Mucosa of rectum (tissue), 2 donors: ENCODE measurements around the gene RASL11B.

ENCODE experiments used
- H3K27ac ChIP-seq, 2 donors: one replicate each; pipeline ENCODE4 v1.7.0; 2013; ENCODE audit warnings: inconsistent platforms in 2 of 2, low read depth in 2 of 2, low read length in 2 of 2
- H3K27me3 ChIP-seq, 2 donors: one replicate each; pipeline ENCODE4 v1.7.0; 2013; ENCODE audit warnings: low read length in 2 of 2; ENCODE audit not compliant: control insufficient read depth in 2 of 2, insufficient read depth in 2 of 2
- H3K36me3 ChIP-seq, 2 donors: one replicate each; pipeline ENCODE4 v1.7.0; 2013; ENCODE audit warnings: low read length in 2 of 2; ENCODE audit not compliant: control insufficient read depth in 2 of 2, insufficient read depth in 2 of 2
- H3K4me1 ChIP-seq, 2 donors: one replicate each; pipeline ENCODE4 v1.7.0; 2013; ENCODE audit warnings: low read length in 2 of 2, mild to moderate bottlenecking in 1 of 2; ENCODE audit not compliant: control insufficient read depth in 2 of 2, insufficient read depth in 2 of 2
- H3K4me3 ChIP-seq, 2 donors: one replicate each; pipeline ENCODE4 v1.7.0; 2013; ENCODE audit warnings: low read length in 2 of 2
- H3K9ac ChIP-seq, 2 donors: one replicate each; pipeline ENCODE4 v1.7.0; 2013; ENCODE audit warnings: low read length in 2 of 2, low read depth in 1 of 2, mild to moderate bottlenecking in 1 of 2
- H3K9me3 ChIP-seq, 2 donors: one replicate each; pipeline ENCODE4 v1.7.0; 2013; ENCODE audit warnings: low read length in 2 of 2; ENCODE audit not compliant: control insufficient read depth in 2 of 2
- donor health status: healthy.
- donor health status: Normal muscosa, but diverticular disease.

RASL11B gene

GRCh38 chr4:52843958-52844357 lies 18.2 kb upstream of the RASL11B start:
- no peaks in the 10 kb centered on the region for H3K4me1 ChIP-seq
- no peaks in the 10 kb centered on the region for H3K27me3 ChIP-seq
- H3K27ac ChIP-seq: no peak overlapping the region
- H3K9ac ChIP-seq: no peak overlapping the region
- H3K36me3 ChIP-seq: no peaks in the 10 kb centered on the region
- H3K4me3 ChIP-seq: no peak overlapping the region
- no peaks in the 10 kb centered on the region for H3K9me3 ChIP-seq

GRCh38 chr4:52844596-52844995 lies 17.5 kb upstream of the RASL11B start:
- no peaks in the 10 kb centered on the region for H3K27me3 ChIP-seq
- H3K36me3 ChIP-seq: no peaks in the 10 kb centered on the region
- no peaks in the 10 kb centered on the region for H3K4me1 ChIP-seq
- no peak overlapping the region for H3K27ac ChIP-seq
- H3K4me3 ChIP-seq: no peak overlapping the region
- no peaks in the 10 kb centered on the region for H3K9me3 ChIP-seq
- no peak overlapping the region for H3K9ac ChIP-seq

GRCh38 chr4:52846502-52846901 lies 15.6 kb upstream of the RASL11B start:
- Histone ChIP-seq H3K27ac (no peak overlapping the region), H3K4me3 (no peak overlapping the region), H3K36me3 (no peaks in the 10 kb centered on the region), H3K9ac (no peak overlapping the region), H3K27me3 (no peaks in the 10 kb centered on the region), H3K4me1 (no peaks in the 10 kb centered on the region), H3K9me3 (no peaks in the 10 kb centered on the region)

GRCh38 chr4:52848254-52848653 lies 13.9 kb upstream of the RASL11B start:
- Histone ChIP-seq H3K27ac (no peak overlapping the region), H3K36me3 (no peaks in the 10 kb centered on the region), H3K9me3 (no peaks in the 10 kb centered on the region), H3K4me3 (no peak overlapping the region), H3K4me1 (no peaks in the 10 kb centered on the region), H3K27me3 (no peaks in the 10 kb centered on the region), H3K9ac (no peak overlapping the region)

- Histone ChIP-seq H3K36me3 (no peaks in the 10 kb centered on the region), H3K4me3 (no peak overlapping the region), H3K27me3 (no peaks in the 10 kb centered on the region), H3K9ac (no peak overlapping the region), H3K27ac (no peak overlapping the region), H3K9me3 (no peaks in the 10 kb centered on the region), H3K4me1 (no peaks in the 10 kb centered on the region)
Measured at GRCh38 chr4:52850406-52851124, 11.6 kb upstream of the RASL11B start.

GRCh38 chr4:52852041-52852440 lies 10.1 kb upstream of the RASL11B start:
- no peaks in the 10 kb centered on the region for H3K9me3 ChIP-seq
- no peaks in the 10 kb centered on the region for H3K4me1 ChIP-seq
- H3K27me3 ChIP-seq: no peaks in the 10 kb centered on the region
- H3K36me3 ChIP-seq: no peaks in the 10 kb centered on the region
- no peak overlapping the region for H3K4me3 ChIP-seq
- H3K27ac ChIP-seq: no peak overlapping the region
- H3K9ac ChIP-seq: no peak overlapping the region

GRCh38 chr4:52852711-52853110 lies 9.4 kb upstream of the RASL11B start:
- Histone ChIP-seq H3K4me1 (no peaks in the 10 kb centered on the region), H3K9me3 (no peaks in the 10 kb centered on the region), H3K27me3 (no peaks in the 10 kb centered on the region), H3K27ac (no peak overlapping the region), H3K9ac (no peak overlapping the region), H3K4me3 (no peak overlapping the region), H3K36me3 (no peaks in the 10 kb centered on the region)

- no peaks in the 10 kb centered on the region for H3K9me3 ChIP-seq
- no peaks in the 10 kb centered on the region for H3K4me1 ChIP-seq
- no peaks in the 10 kb centered on the region for H3K27me3 ChIP-seq
- no peak overlapping the region for H3K4me3 ChIP-seq
- H3K27ac ChIP-seq: no peak overlapping the region
- no peaks in the 10 kb centered on the region for H3K36me3 ChIP-seq
- no peak overlapping the region for H3K9ac ChIP-seq
Measured at GRCh38 chr4:52853351-52853750, 8.8 kb upstream of the RASL11B start.

GRCh38 chr4:52856801-52857200 lies 5.3 kb upstream of the RASL11B start:
- Histone ChIP-seq H3K36me3 (no peaks in the 10 kb centered on the region), H3K27me3 (peaks cover 0 to 3% of the 10 kb centered on the region in 2 donors), H3K4me3 (no peak overlapping the region), H3K27ac (no peak overlapping the region), H3K9me3 (no peaks in the 10 kb centered on the region), H3K4me1 (peaks cover 4 to 5% of the 10 kb centered on the region in 2 donors), H3K9ac (no peak overlapping the region)

GRCh38 chr4:52860361-52860760 lies 1.8 kb upstream of the RASL11B start:
- Histone ChIP-seq H3K36me3 (no peaks in the 10 kb centered on the region), H3K9ac (no peak overlapping the region), H3K27me3 (peaks cover 0 to 3% of the 10 kb centered on the region in 2 donors), H3K4me3 (no peak overlapping the region), H3K27ac (no peak overlapping the region), H3K4me1 (peaks cover 8 to 10% of the 10 kb centered on the region in 2 donors), H3K9me3 (no peaks in the 10 kb centered on the region)
